NCI-H2081 (cell line): ENCODE results near the gene GOLIM4.
"Not testable (repeated sequence)": the region's sequence is repeated elsewhere in the genome, so short reads cannot be mapped to it uniquely, and the experiment has no call there.

ENCODE experiments used
- DNase-seq, 2 experiments: peaks; one replicate each; lab custom pipeline; 2025; lab: John Stamatoyannopoulos, UW

GOLIM4 gene

GRCh38 chr3:168095611-168096209 lies at the start of gene GOLIM4:
Gene GOLIM4 (minus strand): TSS chr3:168095924. CDS start chr3:168095285, 639 bp downstream.
- peak; percentile 99 to 100 for DNase-seq

GRCh38 chr3:168141405-168141998 lies 45.8 kb upstream of the GOLIM4 start:
- no peak for DNase-seq

- no peak for DNase-seq
Observed at GRCh38 chr3:168139947-168140346, 44.2 kb upstream of the GOLIM4 start.

- DNase-seq, result no peak
Observed at GRCh38 chr3:168138421-168138820, 42.7 kb upstream of the GOLIM4 start.

GRCh38 chr3:168134931-168135330 lies 39.2 kb upstream of the GOLIM4 start:
- DNase-seq, result no peak

- DNase-seq, result not testable (repeated sequence)
Observed at GRCh38 chr3:168130250-168130649, 34.5 kb upstream of the GOLIM4 start.

DNA sequence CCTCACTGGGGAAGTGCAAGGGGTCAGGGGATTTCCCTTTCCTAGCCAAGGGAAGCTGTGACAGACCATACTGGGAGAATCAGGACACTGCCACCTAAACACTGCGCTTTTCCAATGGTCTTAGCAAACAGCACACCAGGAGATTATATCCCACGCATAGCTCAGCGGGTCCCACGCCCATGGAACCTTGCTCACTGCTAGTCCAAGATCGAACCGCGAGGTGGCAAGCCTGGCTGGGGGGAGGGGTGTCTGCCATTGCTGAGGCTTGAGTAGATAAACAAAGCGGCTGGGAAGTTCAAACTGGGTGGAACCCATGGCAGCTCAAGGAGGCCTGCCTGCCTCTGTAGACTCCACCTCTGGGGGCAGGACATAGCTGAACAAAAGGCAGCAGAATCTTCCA lies 32.7 kb upstream of the GOLIM4 start:
- DNase-seq, result not testable (repeated sequence)

GRCh38 chr3:168127466-168127865 lies 31.7 kb upstream of the GOLIM4 start:
- DNase-seq, result no peak

DNA sequence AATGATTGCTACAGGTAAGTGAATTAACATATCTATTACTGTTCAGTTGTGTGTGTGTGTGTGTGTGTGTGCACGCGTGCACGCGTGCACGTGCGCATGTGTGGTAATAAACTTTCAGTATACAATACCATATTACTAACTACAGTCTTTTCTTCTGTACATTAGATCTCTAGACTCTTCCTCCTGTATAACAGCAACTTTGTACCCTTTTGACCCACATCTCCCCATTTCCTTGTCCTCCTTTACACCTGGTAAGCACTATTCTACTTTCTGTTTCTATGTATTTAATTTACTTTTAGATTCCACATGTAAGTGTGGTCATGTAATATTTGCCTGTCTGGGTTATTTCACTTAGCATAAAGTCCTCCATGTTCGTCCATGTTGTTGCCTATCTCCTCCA lies 29.1 kb upstream of the GOLIM4 start:
- no peak for DNase-seq

GRCh38 chr3:168124291-168124690 lies 28.6 kb upstream of the GOLIM4 start:
- DNase-seq, result no peak

- DNase-seq, result peak in 1 of 2 experiments; percentile 33
Observed at GRCh38 chr3:168123201-168124176, 27.8 kb upstream of the GOLIM4 start.

DNA sequence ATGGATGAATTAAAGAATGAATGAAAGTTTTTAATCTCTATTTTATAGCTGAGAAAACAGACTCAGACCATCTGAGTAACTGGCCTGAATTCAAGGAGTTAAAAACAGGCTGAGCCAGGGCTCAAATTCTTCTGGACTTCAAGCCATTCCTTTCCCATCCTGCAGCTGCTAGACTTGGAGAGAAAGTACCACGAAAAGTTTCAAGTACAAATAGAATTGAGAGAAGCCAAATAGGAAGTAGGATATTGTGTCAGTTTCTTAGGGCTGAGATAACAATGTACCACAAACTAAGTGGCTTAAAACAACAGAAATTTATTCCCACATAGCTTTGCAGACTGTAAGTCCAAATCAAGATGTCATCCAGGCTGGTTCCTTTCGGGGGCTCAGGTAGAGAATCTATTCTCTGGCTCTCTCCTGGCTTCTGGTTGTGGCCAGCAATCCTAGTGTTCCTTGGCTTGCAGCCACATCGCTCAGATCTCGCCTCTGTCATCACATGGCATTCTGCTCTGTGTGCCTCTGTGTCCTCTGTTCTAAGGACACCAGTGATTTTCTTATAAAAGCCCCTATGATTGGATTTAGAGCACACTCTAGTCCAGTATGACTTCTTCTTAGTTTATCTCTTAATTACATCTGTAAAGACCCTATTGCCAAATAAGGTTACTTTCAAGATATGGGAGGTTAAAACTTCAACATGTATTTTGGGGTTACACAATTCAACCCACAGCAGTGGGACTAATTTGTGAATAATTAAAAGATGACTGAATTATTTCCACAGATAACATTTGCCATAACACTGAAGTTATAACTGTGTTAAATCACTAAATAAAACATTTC lies 25.7 kb upstream of the GOLIM4 start:
- no peak for DNase-seq

DNA sequence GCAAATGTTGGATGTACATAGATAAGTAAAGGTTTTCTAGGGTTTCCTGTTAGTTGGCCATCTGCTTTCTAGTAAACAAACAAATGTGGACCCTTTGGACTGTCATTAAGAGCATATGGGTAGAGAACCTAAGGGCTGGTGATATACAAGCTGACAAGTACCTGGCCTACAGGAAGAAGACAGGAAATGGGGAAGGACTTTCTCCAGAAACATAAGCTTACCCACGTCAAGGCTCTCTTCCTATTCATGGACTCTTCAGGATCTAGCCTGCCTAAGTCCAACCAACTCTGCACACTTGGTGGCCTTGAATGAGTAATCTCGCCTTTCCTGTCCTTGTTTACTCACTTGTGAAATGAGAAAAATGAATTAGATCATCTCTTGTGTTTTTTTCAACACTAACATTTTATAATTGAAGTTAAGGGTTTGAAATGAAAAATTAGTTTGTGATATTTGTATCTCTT lies 22.2 kb upstream of the GOLIM4 start:
- DNase-seq, result peak in 1 of 2 experiments; percentile 4

DNA sequence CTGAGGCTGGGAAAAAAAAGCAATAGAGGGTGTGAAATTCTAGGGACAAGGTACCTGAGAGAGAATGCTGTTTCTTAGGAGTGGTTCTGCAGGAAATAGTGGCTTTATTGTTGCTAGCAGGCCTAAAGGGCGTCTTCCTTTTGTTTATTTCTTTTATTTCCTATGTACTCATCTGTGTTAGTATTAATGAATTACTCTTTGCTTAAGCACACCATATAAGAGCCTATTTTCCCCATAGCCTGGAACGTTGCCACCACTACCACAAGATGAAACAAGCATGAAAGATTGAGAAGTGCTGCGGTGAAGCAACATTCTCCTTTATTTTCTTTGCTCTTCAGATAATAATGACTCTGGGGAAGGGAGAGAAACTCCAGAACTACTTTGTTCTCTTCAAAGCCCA lies 21.3 kb upstream of the GOLIM4 start:
- peak in 1 of 2 experiments; percentile 2 for DNase-seq

DNA sequence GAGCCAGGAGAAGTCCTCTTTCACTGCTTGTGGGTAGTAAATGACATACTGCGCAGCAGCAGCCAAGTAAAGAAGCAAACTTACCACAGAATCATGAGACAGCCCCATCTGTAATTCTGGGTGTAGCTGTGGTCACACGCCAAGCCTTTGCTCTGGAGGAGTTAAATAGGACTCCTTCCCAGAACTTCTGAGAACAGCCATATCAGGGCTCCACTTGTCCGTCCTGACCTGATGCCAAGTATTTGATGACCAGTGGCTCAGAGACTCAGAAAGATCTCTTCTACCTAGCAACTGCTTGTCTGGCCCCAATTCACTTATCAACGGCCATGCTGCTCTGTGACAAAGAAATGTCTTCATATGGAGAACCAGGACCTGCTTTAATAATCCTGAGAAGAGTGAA lies 20.6 kb upstream of the GOLIM4 start:
- no peak for DNase-seq

GRCh38 chr3:168113848-168114247 lies 18.1 kb upstream of the GOLIM4 start:
- DNase-seq, result no peak

GRCh38 chr3:168112894-168113293 lies 17.2 kb upstream of the GOLIM4 start:
- no peak for DNase-seq

DNA sequence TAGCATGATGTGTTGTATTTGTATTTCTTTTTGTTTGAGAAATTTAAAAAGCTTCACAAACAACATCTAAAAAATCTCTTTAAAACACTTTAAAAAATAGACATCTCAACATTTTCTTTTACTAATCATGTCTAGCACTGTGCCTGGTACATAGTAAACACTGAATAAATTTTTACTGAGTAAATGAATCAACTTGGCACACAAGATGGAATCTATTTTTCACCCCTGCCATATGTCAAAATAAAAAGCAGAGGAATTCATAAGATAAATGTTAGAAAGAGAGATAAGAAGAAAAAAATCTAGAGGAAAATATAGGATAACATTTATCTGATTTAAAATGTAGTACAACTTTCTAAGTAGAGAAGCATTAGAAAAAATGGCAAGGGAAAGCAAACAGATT lies 8.6 kb upstream of the GOLIM4 start:
- no peak for DNase-seq

GRCh38 chr3:168102735-168103410 lies 7.1 kb upstream of the GOLIM4 start:
- no peak for DNase-seq

- no peak for DNase-seq
Observed at GRCh38 chr3:168100777-168101492, 5.2 kb upstream of the GOLIM4 start.

- no peak for DNase-seq
Observed at GRCh38 chr3:168097381-168097780, 1.7 kb upstream of the GOLIM4 start.
